ENCODE measurements around the gene STK16.
"Not testable (repeated sequence)": the region's sequence is repeated elsewhere in the genome, so short reads cannot be mapped to it uniquely, and the experiment has no call there.

DNA sequence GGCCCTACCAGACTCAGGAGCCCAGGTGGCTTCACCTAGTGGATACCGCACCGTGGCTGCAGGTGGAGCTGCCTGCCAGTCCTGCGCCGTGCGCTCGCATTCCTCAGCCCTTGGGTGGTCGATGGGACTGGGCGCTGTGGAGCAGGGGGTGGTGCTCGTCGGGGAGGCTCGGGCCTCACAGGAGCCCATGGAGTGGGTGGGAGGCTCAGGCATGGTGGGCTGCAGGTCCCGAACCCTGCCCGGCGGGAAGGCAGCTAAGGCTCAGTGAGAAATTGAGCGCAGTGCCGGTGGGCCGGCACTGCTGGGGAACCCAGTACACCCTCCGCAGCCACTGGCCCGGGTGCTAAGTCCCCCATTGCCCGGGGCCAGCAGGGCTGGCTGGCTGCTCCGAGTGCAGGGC is 43.9 kb upstream of the STK16 start:
- TF ChIP-seq CTCF, EZH2, EZH2phosphoT487 (IDR thresholded peaks at IDR 0.05): not testable (repeated sequence)
